Right atrium auricular region (tissue), 2 donors: ENCODE data around the gene MIEF2. TPM values are rescaled to one million over a fixed set of nuclear protein-coding genes. Genes with fewer than 3 reads are reported as not detected.

ENCODE experiments used
- DNase-seq: peaks from one replicate; pipeline ENCODE4 v3.0.0-alpha.2; 2019; ENCODE audit warnings: low spot score
- H3K27ac ChIP-seq, 2 donors: fragments of 200-600 bp; sonication (generic); 1 replicate in 1 of 2; 2 replicates in 1 of 2; pipeline ENCODE4 v1.5.1; 2016 to 2019
- H3K27me3 ChIP-seq, 2 donors: fragments of 200-600 bp; sonication (generic); one replicate each; pipeline versions ENCODE4 v1.5.1 to v1.6.0; 2017 to 2019
- H3K36me3 ChIP-seq: fragments of 200-600 bp; sonication (generic); one replicate; pipeline ENCODE4 v1.5.1; 2016
- H3K4me1 ChIP-seq, 2 donors: fragments of 200-600 bp; sonication (generic); one replicate each; pipeline versions ENCODE4 v1.5.1 to v1.6.0; 2017 to 2019
- H3K4me3 ChIP-seq, 2 donors: fragments of 200-600 bp; sonication (generic); 1 replicate in 1 of 2; 2 replicates in 1 of 2; pipeline ENCODE4 v1.5.1; 2017 to 2019; ENCODE audit warnings: mild to moderate bottlenecking in 1 of 2, moderate library complexity in 1 of 2
- H3K9me3 ChIP-seq, 2 donors: fragments of 200-600 bp; sonication (generic); one replicate each; pipeline ENCODE4 v1.5.1; 2019
- CTCF ChIP-seq, 2 donors: fragments of 200-600 bp; sonication (generic); IDR thresholded peaks; one replicate each; pipeline ENCODE4 v1.5.1; 2019; ENCODE audit warnings: antibody characterized with exemption in 2 of 2
- total RNA-seq, 2 donors: library from RNA; depleted of rRNA; stranded (reverse); fragments of >200 nt; gene quantifications; one replicate each; pipeline ENCODE4 v1.1.0, GENCODE V29; 2016

Gene MIEF2
- total RNA-seq, 2 donors from 2014 or later: 14.1 to 20.2 TPM

DNA sequence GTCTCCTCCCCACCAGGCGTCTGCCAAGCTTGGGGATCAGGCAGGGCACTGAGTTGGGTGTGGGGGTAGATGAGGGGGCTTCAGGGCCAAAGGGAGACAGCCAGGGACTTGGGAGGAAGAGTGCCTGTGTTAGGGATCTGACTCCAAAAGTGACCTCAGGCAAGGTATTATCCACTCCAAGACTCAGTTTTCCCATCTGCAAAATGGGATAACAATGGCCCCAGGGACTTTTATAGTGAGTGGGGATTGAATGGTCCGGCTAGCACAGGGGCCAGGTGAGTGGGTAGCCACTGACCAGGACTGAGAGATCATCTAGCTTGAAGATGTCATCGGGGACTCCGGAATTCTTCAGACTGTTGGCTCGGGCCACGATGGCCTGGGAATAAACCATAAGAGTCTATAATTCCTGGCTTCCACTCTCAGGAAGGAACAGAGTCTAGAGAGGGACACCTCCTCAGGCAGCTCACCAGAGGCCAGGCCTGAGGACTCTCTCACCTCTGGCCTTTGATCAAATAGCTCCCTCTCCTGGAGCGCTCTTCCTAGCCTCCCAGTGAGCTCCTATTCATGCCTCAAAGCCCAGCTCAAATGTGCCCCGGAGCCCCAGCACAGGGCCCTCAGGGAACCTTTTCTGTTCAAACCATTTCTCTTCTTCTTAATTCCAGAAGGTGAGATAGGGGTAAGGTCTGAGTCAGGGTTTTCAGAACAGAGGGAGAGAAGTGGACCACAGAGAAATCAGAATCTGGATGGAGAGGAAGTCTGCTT is 5.4 kb upstream of the MIEF2 start:
- Histone ChIP-seq H3K36me3 (peaks cover 66% of the 10 kb centered on the region), H3K4me1 (peaks cover 0 to 32% of the 10 kb centered on the region in 2 donors), H3K4me3 (no peak overlapping the region), H3K27ac (no peak overlapping the region), H3K27me3 (no peaks in the 10 kb centered on the region), H3K9me3 (no peaks in the 10 kb centered on the region)
- no peak for DNase-seq
- no peak for TF ChIP-seq CTCF (IDR thresholded peaks at IDR 0.05)

DNA sequence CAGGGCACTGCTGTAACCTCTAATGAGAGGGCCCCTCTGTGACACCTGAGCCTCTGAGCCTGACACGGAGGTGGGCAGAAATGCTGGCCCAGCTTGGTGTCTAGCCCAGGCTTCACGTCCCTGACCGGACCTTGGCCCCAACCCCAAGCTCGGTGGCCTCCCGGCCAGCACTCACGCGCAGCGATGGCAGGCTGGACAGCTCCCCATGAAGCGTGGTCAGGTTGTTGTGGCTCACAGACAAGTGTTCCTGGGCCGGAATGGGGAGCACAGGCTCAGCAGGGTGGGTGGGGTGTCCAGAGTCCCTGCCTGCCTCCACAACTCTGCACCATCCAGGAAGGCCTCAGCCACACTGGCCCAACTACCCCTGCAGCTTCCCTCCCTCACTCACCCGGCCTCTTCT is 4.1 kb upstream of the MIEF2 start:
- no peak for DNase-seq
- H3K4me3 ChIP-seq: no peak overlapping the region

DNA sequence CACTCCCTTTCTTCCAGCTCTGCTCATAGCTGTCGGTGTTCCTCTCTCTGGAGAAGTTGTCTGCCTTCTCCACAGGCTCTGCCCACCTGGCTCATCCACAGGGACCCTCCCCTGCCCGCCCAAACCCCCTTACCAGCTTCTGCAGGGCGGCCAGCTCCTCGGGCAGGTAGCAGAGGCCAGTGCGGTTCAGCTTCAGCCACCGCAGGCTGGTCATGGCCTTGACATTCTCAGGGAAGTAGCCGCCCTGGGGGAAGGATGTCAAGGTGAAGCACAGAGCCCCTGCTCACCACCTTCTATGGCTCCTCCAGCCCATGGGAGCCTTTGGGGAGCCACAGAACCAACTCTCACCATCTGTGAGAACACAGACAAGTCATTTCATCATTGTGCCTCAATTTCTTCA is 3.7 kb upstream of the MIEF2 start:
- no peak for DNase-seq

More for the DNA sequence above, 4.1 kb upstream of the MIEF2 start:
- peaks cover 53% of the 10 kb centered on the region for H3K36me3 ChIP-seq
- H3K27me3 ChIP-seq: no peaks in the 10 kb centered on the region
- no peaks in the 10 kb centered on the region for H3K9me3 ChIP-seq
- no peak overlapping the region for H3K27ac ChIP-seq
- TF ChIP-seq CTCF (IDR thresholded peaks at IDR 0.05): no peak
- H3K4me1 ChIP-seq: peaks cover 0 to 38% of the 10 kb centered on the region in 2 donors

GRCh38 chr17:18257268-18257981 is 3.0 kb upstream of the MIEF2 start:
- no peak for TF ChIP-seq CTCF (IDR thresholded peaks at IDR 0.05)
- H3K27ac ChIP-seq: peak overlapping the region; percentile 97 to 98
- no peaks in the 10 kb centered on the region for H3K27me3 ChIP-seq
- peaks cover 42% of the 10 kb centered on the region for H3K36me3 ChIP-seq
- no peaks in the 10 kb centered on the region for H3K9me3 ChIP-seq
- H3K4me1 ChIP-seq: peaks cover 0 to 48% of the 10 kb centered on the region in 2 donors
- peak; percentile 74 for DNase-seq
- peak overlapping the region; percentile 74 to 98 for H3K4me3 ChIP-seq

More for the DNA sequence above, 3.7 kb upstream of the MIEF2 start:
- H3K27me3 ChIP-seq: no peaks in the 10 kb centered on the region
- peaks cover 0 to 42% of the 10 kb centered on the region in 2 donors for H3K4me1 ChIP-seq
- peaks cover 49% of the 10 kb centered on the region for H3K36me3 ChIP-seq
- H3K27ac ChIP-seq: peak overlapping the region; percentile 97 to 98
- no peak for TF ChIP-seq CTCF (IDR thresholded peaks at IDR 0.05)
- no peaks in the 10 kb centered on the region for H3K9me3 ChIP-seq
- H3K4me3 ChIP-seq: peak overlapping the region in 1 of 2 donors; percentile 98

GRCh38 chr17:18257982-18258355 is 2.5 kb upstream of the MIEF2 start:
- peak overlapping the region; percentile 97 to 98 for H3K27ac ChIP-seq
- no peaks in the 10 kb centered on the region for H3K9me3 ChIP-seq
- peaks cover 39% of the 10 kb centered on the region for H3K36me3 ChIP-seq
- H3K4me3 ChIP-seq: peak overlapping the region; percentile 74 to 98
- no peak for TF ChIP-seq CTCF (IDR thresholded peaks at IDR 0.05)
- H3K27me3 ChIP-seq: no peaks in the 10 kb centered on the region
- H3K4me1 ChIP-seq: peaks cover 0 to 54% of the 10 kb centered on the region in 2 donors
- peak; percentile 91 for DNase-seq
